Heart right ventricle (tissue), 16 donors: ENCODE results near the gene OSBPL3. TPM values are rescaled to one million over a fixed set of nuclear protein-coding genes. Genes with fewer than 3 reads are reported as not detected.

ENCODE experiments used
- ATAC-seq, 8 donors: fragments of 200-7000 bp; cut with Tn5 transposase; one replicate each; pipeline ENCODE4 v1.9.1; 2020; ENCODE audit warnings: mild to moderate bottlenecking in 8 of 8, moderate library complexity in 8 of 8, moderate number of reproducible peaks in 1 of 8
- DNase-seq, 2 donors: peaks; one replicate each; pipeline ENCODE4 v3.0.0-alpha.2; 2020
- H3K27ac ChIP-seq, 10 donors: fragments of 200-600 bp; sonication (generic) in 2 of 10; one replicate each; pipeline versions ENCODE4 v1.5.0 to v1.8.0; 2020 to 2022; ENCODE audit warnings: mild to moderate bottlenecking in 3 of 10
- H3K27me3 ChIP-seq, 7 donors: fragments of 200-600 bp; one replicate each; pipeline ENCODE4 v1.8.0; 2021 to 2022; ENCODE audit warnings: mild to moderate bottlenecking in 2 of 7
- H3K36me3 ChIP-seq, 9 donors: fragments of 200-600 bp; sonication (generic) in 1 of 9; one replicate each; pipeline versions ENCODE4 v1.5.0 to v1.8.0; 2020 to 2022; ENCODE audit warnings: mild to moderate bottlenecking in 2 of 9
- H3K4me1 ChIP-seq, 9 donors: fragments of 200-600 bp; sonication (generic) in 1 of 9; one replicate each; pipeline versions ENCODE4 v1.5.0 to v1.8.0; 2020 to 2022; ENCODE audit warnings: mild to moderate bottlenecking in 4 of 9
- H3K4me3 ChIP-seq, 10 donors: fragments of 200-600 bp; sonication (generic) in 2 of 10; one replicate each; pipeline versions ENCODE4 v1.5.0 to v1.8.0; 2020 to 2022; ENCODE audit warnings: mild to moderate bottlenecking in 7 of 10, moderate library complexity in 2 of 10
- H3K9me3 ChIP-seq, 11 donors: fragments of 200-600 bp in 10 of 11; sonication (generic) in 2 of 11; one replicate each; pipeline versions ENCODE4 v1.5.0 to v1.8.0; 2013 to 2022; ENCODE audit warnings: mild to moderate bottlenecking in 2 of 11, control low read depth in 1 of 11, moderate library complexity in 1 of 11
- WGBS, 2 donors: extraction: QIAGEN DNeasy Blood & Tissue Kit; methylation state at CpG; one replicate each; pipeline ENCODE4 v1.1.7; 2013; ENCODE audit warnings: inconsistent platforms in 1 of 2; 5-methylcytosine and 5-hydroxymethylcytosine counted together
- intact Hi-C, 10 donors: fragments of 100-400 bp; cut with DNase I; formaldehyde crosslinking; loops; one replicate each; pipeline versions ENCODE4 v1.11.1 to v1.14.2; 2022
- polyA plus RNA-seq, 2 donors: library from polyadenylated mRNA; stranded (reverse); fragments of 200-250 nt; gene quantifications; one replicate each; pipeline ENCODE4 v1.2.3, GENCODE V29; 2013
- total RNA-seq, 10 donors: library from RNA; stranded (reverse); fragmentation: NEBNext Ultra II Directional in 3 of 10; extraction: Animal tissue kit (Norgen Biotek cat#: 25700) in 3 of 10; gene quantifications; one replicate each; pipeline versions ENCODE4 v1.2.1 to v1.2.4, GENCODE V29; 2021 to 2023
- TF ChIP-seq, protein P1 (sequence below), 9 donors: fragments of 200-600 bp; sonication (generic) in 2 of 9; IDR thresholded peaks; one replicate each; pipeline versions ENCODE4 v1.5.0 to v1.8.0; 2021 to 2022; ENCODE audit warnings: antibody characterized with exemption in 9 of 9, mild to moderate bottlenecking in 5 of 9, moderate library complexity in 1 of 9
- donor health status: Arrhythmogenic right ventricular cardiomyopathy.
- donor health status: ischemic (EF 13 %, LVEDD 7.1; RV severe dilation, severe dysfunction).
- donor health status: healthy with polysubstance abuse.
- donor health status: DM: no; HTN: yes; CAD: no.
- donor health status: DM: no; HTN: no; CAD: no.
- donor health status: ischemic (EF 25% LVEDD 6.9; RV normal size, moderate dysfunction).
- donor health status: ischemic (EF 25% LVEDD 5.7; RV mildly dilated, moderate dysfunction).
- donor health status: healthy.
- donor health status: DM: yes; HTN: yes; CAD: no.
- donor health status: Ischemic cardiomyopathy.
- donor health status: ischemic (EF 35%, LVEDD 5.7; RV mildly dilated, moderate dysfunction).
- donor health status: nonischemic (EF 11% LVEDD 7.7; RV severe dilation, severe dysfunction).
- donor health status: DM: yes; HTN: yes; CAD: no.
- donor health status: PGD.
- donor health status: ischemic (EF 29% LVEDD 5.4; RV normal size, mild dysfunction).
- donor health status: nonischemic (EF 23%, LVEDD 6.1; RV moderate dilation, normal function).

OSBPL3 gene
- total and polyA plus RNA-seq, 12 donors = 1.2 to 10.6 (median 3.5) TPM

GRCh38 chr7:24862461-24862860 lies 117.5 kb downstream of the OSBPL3 start:
- intact Hi-C loops = no loop called here
- Histone ChIP-seq H3K27me3 (no peaks in the 10 kb centered on the region), H3K4me1 (peaks cover 0 to 5% (median 0%) of the 10 kb centered on the region in 9 donors), H3K9me3 (no peaks in the 10 kb centered on the region), H3K36me3 (peaks cover 0 to 66% (median 0%) of the 10 kb centered on the region in 9 donors), H3K4me3 (no peak overlapping the region), H3K27ac (no peak overlapping the region)
- TF ChIP-seq, protein P1, sequence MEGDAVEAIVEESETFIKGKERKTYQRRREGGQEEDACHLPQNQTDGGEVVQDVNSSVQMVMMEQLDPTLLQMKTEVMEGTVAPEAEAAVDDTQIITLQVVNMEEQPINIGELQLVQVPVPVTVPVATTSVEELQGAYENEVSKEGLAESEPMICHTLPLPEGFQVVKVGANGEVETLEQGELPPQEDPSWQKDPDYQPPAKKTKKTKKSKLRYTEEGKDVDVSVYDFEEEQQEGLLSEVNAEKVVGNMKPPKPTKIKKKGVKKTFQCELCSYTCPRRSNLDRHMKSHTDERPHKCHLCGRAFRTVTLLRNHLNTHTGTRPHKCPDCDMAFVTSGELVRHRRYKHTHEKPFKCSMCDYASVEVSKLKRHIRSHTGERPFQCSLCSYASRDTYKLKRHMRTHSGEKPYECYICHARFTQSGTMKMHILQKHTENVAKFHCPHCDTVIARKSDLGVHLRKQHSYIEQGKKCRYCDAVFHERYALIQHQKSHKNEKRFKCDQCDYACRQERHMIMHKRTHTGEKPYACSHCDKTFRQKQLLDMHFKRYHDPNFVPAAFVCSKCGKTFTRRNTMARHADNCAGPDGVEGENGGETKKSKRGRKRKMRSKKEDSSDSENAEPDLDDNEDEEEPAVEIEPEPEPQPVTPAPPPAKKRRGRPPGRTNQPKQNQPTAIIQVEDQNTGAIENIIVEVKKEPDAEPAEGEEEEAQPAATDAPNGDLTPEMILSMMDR (IDR thresholded peaks at IDR 0.05) = no peak
- DNase-seq (no peak), ATAC-seq (no peak)
- whole genome bisulfite sequencing, 2 donors = 98 to 100% methylated on average over 1 of the region's 1 CpG

DNA sequence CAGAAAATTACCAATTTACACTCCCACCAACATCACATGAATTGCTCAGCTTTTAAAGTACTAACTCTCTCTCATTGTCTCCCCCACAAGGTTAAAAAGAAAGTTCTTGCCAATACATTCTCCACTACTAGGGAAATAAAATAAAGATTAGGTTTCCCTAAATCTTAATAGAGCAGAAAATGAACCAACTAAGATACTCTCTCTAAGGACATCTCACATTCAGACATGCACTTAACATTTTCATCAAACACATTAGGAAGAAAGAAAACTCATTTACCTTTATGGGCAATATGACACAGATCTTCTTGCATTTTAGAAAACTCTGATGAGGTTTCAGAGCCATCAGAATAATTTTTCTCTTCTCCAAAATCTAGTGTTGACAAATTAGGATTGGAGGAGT lies 118.6 kb downstream of the OSBPL3 start:
- no peak for DNase-seq
- intact Hi-C loops = no loop called here
- no peaks in the 10 kb centered on the region for H3K9me3 ChIP-seq
- peaks cover 0 to 5% (median 0%) of the 10 kb centered on the region in 9 donors for H3K4me1 ChIP-seq
- no peak for ATAC-seq
- no peak overlapping the region for H3K27ac ChIP-seq
- no peaks in the 10 kb centered on the region for H3K27me3 ChIP-seq
- TF ChIP-seq, protein P1 (IDR thresholded peaks at IDR 0.05) = no peak
- H3K4me3 ChIP-seq = no peak overlapping the region
- peaks cover 0 to 61% (median 0%) of the 10 kb centered on the region in 9 donors for H3K36me3 ChIP-seq

- Histone ChIP-seq H3K9me3 (no peaks in the 10 kb centered on the region), H3K27ac (no peak overlapping the region), H3K36me3 (peaks cover 0 to 54% (median 0%) of the 10 kb centered on the region in 9 donors), H3K27me3 (no peaks in the 10 kb centered on the region), H3K4me1 (peaks cover 0 to 5% (median 0%) of the 10 kb centered on the region in 9 donors), H3K4me3 (no peak overlapping the region)
- no peak for DNase-seq
- ATAC-seq = no peak
- TF ChIP-seq, protein P1 (IDR thresholded peaks at IDR 0.05) = no peak
- intact Hi-C loops = no loop called here
- 92 to 93% methylated on average over 2 of the region's 2 CpGs for WGBS, 2 donors
Observed at GRCh38 chr7:24860611-24861010, 119.4 kb downstream of the OSBPL3 start.

GRCh38 chr7:24858108-24858977 lies 121.6 kb downstream of the OSBPL3 start:
- TF ChIP-seq, protein P1 (IDR thresholded peaks at IDR 0.05) = no peak
- no peak overlapping the region for H3K27ac ChIP-seq
- intact Hi-C loops = no loop called here
- no peaks in the 10 kb centered on the region for H3K27me3 ChIP-seq
- H3K9me3 ChIP-seq = no peaks in the 10 kb centered on the region
- WGBS, 2 donors = 62 to 73% methylated on average over 4 of the region's 4 CpGs
- no peak for ATAC-seq
- no peak for DNase-seq
- peaks cover 0 to 42% (median 0%) of the 10 kb centered on the region in 9 donors for H3K36me3 ChIP-seq
- no peak overlapping the region for H3K4me3 ChIP-seq
- peaks cover 0 to under 1% (median 0%) of the 10 kb centered on the region in 9 donors for H3K4me1 ChIP-seq
